CD4-positive, alpha-beta T cell treated with Interferon gamma for 1 hour (primary cell): ENCODE measurements around the gene LIMCH1.
"Not testable (repeated sequence)": the region's sequence is repeated elsewhere in the genome, so short reads cannot be mapped to it uniquely, and the experiment has no call there.

Experiments used
- DNase-seq: peaks from one replicate; pipeline ENCODE4 v3.0.0-alpha.2; 2020

The LIMCH1 gene

GRCh38 chr4:41692717-41693345, 154.9 kb downstream of the LIMCH1 start:
- peak; percentile 2 for DNase-seq

- no peak for DNase-seq
Measured at GRCh38 chr4:41693629-41694028, 155.7 kb downstream of the LIMCH1 start.

GRCh38 chr4:41696131-41696530, 158.2 kb downstream of the LIMCH1 start:
- DNase-seq, result no peak

- DNase-seq, result no peak
Measured at GRCh38 chr4:41696763-41697162, 158.8 kb downstream of the LIMCH1 start.

GRCh38 chr4:41701983-41702382, 164.0 kb downstream of the LIMCH1 start:
- DNase-seq, result no peak

DNA sequence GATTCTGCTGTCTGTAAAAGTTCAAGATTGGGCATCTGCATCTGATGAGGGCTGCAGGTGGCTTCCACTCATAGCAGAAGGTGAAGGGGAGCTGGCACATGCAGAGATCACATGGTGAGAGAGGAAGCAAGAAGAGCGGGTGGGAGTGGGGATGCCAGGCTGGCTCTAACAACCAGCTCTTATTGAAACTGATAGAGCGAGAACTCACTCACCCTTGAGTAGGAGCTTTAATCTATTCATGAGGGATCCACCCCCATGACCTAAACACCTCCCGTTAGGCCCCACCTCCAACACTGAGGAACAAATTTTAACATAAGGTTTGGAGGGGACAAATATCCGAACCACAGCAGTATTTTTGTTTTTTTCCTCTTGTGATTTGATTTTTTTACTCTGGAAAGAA, 164.8 kb downstream of the LIMCH1 start:
- DNase-seq, result no peak

DNA sequence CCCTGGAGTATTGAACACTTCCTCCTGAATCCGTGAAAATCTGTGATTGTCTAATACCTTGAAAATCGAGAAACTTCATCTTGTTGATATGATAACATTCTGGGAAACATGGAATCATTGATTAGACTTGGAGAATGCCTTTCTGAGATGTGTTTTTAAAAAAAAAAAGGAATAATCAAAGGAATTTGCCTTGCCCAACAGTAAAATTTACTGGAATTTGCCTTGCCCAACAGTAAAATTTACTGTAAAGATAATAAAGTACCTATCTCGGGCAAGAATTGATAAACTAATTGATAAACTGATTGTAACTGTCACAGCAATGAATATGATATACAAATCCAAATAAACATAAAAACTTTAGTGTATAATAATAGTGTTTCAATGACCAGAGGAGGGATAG, 165.8 kb downstream of the LIMCH1 start:
- no peak for DNase-seq

DNA sequence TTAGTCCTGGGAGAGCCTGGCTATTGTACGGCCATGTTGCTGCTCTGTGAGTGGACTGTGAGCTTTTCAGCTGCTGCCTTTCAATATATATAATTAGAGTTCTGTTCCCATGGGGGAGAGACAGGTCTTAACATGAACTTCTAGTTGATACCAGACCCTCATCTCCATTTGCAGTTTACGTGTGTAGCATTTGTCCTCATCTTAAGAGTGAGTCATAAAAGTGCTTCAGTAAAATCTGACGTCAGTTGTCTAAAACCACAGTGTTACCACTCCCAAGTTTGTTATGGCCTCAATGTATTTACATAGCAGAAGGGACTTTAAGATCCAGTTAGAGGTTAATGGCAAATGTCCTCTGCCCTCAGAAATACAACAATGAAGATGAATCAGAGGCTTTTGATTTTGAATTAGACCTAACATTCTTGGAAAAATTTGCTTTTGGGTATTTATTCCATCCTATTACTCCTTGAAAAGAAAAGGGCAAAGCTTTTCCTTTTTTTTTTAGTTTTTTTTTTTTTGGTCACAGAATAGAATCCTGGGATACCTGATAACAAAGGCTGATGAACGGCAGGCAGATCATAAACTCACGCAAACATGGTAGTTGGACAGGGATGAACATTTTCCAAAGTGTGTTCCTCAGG, 172.0 kb downstream of the LIMCH1 start:
- DNase-seq, result no peak

GRCh38 chr4:41711654-41712053, 173.7 kb downstream of the LIMCH1 start:
- not testable (repeated sequence) for DNase-seq

DNA sequence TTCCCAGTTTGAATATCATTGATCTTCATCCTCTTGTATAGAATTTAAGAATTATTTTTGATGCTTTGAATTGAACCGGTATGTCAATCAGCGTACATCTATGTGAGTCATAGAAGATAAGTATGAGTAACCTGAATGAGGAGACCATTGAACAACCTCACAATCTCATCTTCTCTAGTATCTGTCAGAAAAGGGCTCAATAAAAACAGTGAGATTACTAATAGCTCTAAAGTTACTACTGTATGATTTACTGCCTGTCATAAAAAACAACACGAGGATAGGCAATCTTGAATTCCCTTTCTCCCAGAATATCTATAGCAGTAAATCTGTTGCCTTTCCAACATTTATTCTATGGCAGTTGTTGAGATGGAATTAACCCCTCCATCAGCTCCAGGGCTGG, 174.5 kb downstream of the LIMCH1 start:
- no peak for DNase-seq

GRCh38 chr4:41713768-41714167, 175.8 kb downstream of the LIMCH1 start:
- DNase-seq, result no peak

DNA sequence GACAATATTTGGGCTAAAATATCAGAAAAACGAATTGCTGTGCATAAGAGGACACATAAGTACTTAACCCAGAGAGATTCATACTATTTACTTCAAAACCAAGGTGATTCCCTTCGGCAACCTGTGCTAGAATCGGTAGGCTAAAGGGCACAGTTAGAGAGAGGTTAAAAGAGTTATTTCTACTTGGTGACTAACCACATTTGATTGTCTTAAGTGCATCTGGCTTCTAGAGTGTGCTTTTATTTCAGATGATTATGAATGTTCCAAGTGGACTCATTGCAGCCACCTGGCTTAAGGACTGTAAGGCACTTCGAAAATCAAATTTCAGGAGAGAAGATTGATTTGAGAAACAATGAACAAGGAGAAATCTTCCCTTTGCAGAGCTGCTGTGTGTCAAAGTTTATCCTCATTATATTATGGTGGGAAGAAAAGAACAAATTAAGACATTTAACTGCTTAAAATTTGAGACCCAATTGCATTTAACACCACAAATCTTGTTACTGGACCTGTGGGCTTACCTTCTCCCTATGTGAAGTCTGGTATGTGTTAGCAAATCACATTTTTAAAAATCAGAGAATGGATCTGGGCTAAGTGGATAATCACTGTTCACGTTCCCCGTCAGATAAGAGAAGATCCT, 176.5 kb downstream of the LIMCH1 start:
- DNase-seq, result no peak

- no peak for DNase-seq
Measured at GRCh38 chr4:41715155-41715554, 177.2 kb downstream of the LIMCH1 start.

- no peak for DNase-seq
Measured at GRCh38 chr4:41718907-41719306, 180.9 kb downstream of the LIMCH1 start.

GRCh38 chr4:41719417-41719816, 181.5 kb downstream of the LIMCH1 start:
- no peak for DNase-seq

GRCh38 chr4:41722181-41722580, 184.2 kb downstream of the LIMCH1 start:
- no peak for DNase-seq

DNA sequence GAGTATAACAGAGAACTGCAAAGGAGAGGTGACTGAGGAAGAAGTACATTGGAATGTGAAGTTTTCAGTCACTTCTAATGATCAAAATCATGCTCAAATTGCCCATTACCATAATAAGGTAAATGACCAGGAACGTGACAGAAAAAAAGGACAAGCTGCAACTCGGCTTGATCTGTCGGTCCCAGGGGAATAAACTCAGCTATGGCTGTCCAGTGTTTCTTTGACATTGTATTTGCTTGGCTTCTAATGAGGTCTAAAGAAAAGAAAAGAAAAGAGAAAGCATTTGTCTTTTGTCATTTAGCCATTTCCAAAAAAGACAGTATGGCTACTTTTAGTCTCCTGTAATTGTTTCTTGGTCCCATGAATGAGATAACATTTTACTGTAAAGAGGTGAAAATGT, 185.3 kb downstream of the LIMCH1 start:
- DNase-seq, result no peak

GRCh38 chr4:41725254-41725653, 187.3 kb downstream of the LIMCH1 start:
- DNase-seq, result no peak

- no peak for DNase-seq
Measured at GRCh38 chr4:41727861-41728572, 190.1 kb downstream of the LIMCH1 start.

DNA sequence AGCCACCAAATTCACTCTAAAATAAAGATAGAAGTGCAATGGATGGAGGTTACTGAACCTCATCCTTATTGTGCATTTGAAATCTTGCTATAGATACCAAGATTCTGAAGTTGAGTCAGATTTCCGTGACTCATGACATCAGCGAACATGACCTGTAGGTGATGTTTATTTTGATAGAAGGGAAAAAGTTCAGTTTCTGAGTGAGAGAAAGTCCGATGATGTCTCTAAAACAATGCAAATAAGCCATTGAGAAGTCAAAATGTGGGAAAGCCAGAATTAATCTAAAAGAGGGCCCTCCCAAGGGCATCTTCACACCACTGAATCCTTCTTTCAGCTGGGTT, 190.6 kb downstream of the LIMCH1 start:
- DNase-seq, result no peak

DNA sequence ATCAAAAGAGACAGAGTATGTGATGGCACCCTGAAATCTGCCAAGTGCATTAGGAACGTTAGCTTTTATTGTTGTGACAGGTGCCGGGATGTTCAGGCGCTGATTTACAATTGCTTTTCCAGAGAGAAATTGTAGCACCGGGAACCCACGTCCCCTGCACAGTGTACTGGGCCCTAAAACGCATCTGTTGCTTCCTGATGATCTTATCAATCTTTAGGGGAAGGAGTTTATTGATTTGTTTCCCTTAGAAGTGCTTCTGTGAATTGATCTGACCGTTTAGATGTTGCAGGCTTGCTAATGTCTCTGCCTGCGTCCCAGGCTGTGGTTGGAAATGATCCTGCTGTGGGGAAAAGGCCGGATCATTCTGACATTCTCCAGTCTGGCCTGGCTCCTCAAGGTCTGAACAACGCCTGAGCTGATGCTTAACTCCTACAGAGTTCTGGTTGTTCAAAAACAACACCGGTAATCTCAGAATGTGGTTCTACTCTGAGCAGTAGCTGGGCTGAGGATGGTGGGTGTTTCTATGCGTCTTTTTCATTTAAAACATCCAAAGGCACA, 193.7 kb downstream of the LIMCH1 start:
- no peak for DNase-seq

DNA sequence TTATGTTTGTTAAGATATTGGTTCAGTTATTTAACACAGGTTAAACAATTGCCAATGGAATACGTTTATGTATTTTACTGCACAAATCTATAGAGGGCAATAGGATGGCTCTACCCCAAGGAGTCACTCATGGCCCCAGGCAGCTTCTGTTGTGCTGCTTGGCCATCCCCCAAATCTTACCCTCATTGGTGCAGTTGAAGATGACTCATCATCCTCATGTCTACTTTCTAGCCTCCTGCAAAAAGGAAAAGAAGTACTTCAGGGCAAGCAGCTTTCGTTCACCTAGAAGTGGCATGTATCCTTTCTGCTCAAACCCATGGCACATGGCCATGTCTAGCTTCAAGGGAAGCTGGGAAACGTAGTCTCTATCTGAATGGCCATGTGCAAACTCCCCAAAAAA, 196.4 kb downstream of the LIMCH1 start:
- no peak for DNase-seq

DNA sequence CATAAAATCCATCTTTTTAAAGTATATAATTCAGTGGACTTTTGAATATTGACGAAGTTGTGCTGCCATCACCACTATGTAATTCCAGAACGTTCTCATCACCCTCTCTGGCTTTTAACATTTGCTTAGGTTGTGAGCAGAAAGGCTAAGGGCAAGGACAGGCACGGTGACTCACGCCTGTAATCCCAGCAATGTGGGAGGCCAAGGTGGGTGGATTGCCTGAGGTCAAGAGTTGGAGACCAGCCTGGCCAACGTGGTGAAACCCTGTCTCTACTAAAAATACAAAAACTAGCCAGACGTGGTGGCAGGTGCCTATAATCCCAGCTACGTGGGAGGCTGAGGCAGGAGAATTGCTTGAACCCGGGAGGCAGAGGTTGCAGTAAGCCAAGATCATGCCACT, 199.5 kb downstream of the LIMCH1 start:
- DNase-seq, result not testable (repeated sequence)

- no peak for DNase-seq
Measured at GRCh38 chr4:41741354-41741753, 203.4 kb downstream of the LIMCH1 start.
